ENCODE results near the gene DFFB.

DNA sequence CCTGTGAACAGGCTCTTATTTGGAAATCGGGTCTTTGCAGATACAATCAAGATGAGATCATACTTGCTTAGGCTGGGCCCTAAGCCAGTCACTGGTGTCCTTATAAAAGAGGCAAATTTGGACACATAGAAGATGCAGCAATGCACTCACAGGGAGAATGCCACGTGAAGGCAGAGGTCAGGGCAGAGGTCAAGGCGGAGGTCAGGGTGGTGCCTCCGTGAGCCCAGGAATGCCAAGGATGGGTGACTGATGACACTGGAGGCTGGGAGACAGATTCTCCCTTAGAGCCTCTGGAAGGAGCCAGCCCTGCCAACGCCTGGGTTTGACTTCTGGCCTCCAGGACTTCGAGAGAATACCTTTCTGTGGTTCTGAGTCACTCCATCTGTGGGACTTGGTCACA is 65.6 kb downstream of the DFFB start:
- TF ChIP-seq POLR2A (IDR thresholded peaks at IDR 0.05; ENCODE audit: low read depth, low read length) (no peak), POLR2AphosphoS5 (IDR thresholded peaks at IDR 0.05; ENCODE audit: low read depth, low read length) (no peak)
